ENCODE results near the gene WDR43. TPM values are rescaled to one million over a fixed set of nuclear protein-coding genes. Genes with fewer than 3 reads are reported as not detected.

Gene WDR43, protein sequence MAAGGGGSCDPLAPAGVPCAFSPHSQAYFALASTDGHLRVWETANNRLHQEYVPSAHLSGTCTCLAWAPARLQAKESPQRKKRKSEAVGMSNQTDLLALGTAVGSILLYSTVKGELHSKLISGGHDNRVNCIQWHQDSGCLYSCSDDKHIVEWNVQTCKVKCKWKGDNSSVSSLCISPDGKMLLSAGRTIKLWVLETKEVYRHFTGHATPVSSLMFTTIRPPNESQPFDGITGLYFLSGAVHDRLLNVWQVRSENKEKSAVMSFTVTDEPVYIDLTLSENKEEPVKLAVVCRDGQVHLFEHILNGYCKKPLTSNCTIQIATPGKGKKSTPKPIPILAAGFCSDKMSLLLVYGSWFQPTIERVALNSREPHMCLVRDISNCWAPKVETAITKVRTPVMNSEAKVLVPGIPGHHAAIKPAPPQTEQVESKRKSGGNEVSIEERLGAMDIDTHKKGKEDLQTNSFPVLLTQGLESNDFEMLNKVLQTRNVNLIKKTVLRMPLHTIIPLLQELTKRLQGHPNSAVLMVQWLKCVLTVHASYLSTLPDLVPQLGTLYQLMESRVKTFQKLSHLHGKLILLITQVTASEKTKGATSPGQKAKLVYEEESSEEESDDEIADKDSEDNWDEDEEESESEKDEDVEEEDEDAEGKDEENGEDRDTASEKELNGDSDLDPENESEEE
- total RNA-seq, result 10 to 100 TPM; 33.3 to 41.7 TPM

DNA sequence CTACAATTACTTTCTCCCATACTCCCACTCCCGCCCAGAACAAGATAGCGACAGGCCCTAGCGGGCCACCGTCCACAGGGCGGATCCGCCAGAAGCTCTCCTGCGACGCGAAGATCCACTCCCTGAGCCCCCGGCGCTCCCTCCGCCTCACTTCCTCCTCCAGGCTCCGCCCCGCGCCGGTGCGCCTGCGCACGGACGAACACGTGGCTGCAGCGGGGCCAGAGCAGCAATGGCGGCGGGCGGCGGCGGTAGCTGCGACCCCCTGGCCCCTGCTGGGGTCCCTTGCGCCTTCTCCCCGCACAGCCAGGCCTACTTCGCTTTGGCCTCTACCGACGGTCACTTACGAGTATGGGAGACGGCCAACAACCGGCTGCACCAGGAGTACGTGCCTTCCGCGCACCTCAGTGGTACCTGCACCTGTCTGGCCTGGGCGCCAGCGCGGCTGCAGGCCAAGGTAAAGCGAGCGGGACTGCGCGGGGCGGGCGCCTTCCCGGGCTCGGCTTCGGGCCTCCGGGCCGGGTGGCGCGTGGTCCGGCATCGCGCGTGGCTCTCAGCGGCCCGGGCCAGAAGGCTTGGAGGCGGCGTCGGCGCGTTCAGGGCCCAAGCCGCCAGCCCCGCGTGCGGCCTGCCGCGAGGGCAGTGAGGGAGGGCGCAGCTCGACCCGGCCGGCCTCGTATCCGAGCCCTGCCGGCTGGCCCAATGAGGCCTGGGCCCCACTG lies at the start of gene WDR43:
WDR43 (plus strand) TSS at position 198 of the 719 bp plus-strand sequence; CDS start at position 230, 32 bp downstream.
- peak within 1 kb of the TSS; percentile 74 for H3K27ac ChIP-seq
- intact Hi-C loops (cut with DNase I), result no loop called here
- TF ChIP-seq, protein P1, sequence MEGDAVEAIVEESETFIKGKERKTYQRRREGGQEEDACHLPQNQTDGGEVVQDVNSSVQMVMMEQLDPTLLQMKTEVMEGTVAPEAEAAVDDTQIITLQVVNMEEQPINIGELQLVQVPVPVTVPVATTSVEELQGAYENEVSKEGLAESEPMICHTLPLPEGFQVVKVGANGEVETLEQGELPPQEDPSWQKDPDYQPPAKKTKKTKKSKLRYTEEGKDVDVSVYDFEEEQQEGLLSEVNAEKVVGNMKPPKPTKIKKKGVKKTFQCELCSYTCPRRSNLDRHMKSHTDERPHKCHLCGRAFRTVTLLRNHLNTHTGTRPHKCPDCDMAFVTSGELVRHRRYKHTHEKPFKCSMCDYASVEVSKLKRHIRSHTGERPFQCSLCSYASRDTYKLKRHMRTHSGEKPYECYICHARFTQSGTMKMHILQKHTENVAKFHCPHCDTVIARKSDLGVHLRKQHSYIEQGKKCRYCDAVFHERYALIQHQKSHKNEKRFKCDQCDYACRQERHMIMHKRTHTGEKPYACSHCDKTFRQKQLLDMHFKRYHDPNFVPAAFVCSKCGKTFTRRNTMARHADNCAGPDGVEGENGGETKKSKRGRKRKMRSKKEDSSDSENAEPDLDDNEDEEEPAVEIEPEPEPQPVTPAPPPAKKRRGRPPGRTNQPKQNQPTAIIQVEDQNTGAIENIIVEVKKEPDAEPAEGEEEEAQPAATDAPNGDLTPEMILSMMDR (IDR thresholded peaks at IDR 0.05), result no peak
- no peaks in the 10 kb centered on the region for H3K9me3 ChIP-seq
- no peaks in the 10 kb centered on the region for H3K27me3 ChIP-seq
- no peaks in the 10 kb centered on the region for H3K4me1 ChIP-seq
- H3K36me3 ChIP-seq, result no peaks in the 10 kb centered on the region
- H3K4me3 ChIP-seq, result peak within 1 kb of the TSS; percentile 91
- peak within 1 kb of the TSS; percentile 81 to 94 for H3K9ac ChIP-seq (ENCODE audit: low read depth in 2 of 2, low read length in 2 of 2)
- peak; percentile 99 for DNase-seq

DNA sequence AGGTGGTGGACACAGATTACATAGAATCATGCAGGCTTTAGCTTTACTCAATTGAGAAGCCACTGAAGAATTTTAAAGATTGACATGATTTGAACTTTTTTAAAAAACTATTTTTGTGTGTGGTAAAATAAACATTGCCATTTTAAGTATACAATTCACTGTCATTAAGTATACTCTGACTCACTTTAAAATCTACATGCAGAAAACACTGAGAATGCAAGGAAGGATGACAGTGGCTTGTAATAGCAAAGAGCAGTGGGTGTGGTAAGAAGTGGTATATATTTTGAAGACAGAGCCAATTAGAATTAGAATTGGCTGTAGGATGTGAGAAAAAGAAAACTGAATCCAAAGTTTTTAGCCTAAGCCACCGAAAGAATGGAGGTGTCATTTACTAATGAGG lies 39.3 kb upstream of the WDR43 start:
- no peak for DNase-seq
- H3K4me1 ChIP-seq, result no peaks in the 10 kb centered on the region
- H3K36me3 ChIP-seq, result no peaks in the 10 kb centered on the region
- intact Hi-C loops (cut with DNase I), result no loop called here
- H3K9me3 ChIP-seq, result no peaks in the 10 kb centered on the region
- H3K27ac ChIP-seq, result no peak overlapping the region
- TF ChIP-seq, protein P1 (IDR thresholded peaks at IDR 0.05), result no peak
- H3K9ac ChIP-seq (ENCODE audit: low read depth in 2 of 2, low read length in 2 of 2), result no peak overlapping the region
- H3K27me3 ChIP-seq, result no peaks in the 10 kb centered on the region
- H3K4me3 ChIP-seq, result no peak overlapping the region

DNA sequence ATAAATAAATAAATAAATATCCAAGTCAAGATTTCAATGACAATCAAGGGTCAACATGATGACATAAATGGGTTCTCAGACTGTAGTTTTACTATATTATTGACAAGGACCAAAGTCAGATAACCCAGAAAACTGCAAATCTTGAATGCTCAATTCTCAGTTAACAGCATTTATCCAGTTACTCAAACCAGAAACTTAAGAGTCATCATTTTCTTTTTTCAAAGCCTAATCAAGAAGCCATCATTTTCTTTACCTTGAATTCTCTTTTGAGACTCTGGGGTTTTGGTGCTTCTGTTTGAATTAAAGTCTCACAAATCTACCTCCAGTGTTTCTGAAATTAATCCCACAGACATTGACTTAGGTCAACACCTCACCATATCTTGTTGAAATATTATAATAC lies 38.5 kb upstream of the WDR43 start:
- H3K36me3 ChIP-seq, result no peaks in the 10 kb centered on the region
- no peak overlapping the region for H3K27ac ChIP-seq
- H3K9me3 ChIP-seq, result no peaks in the 10 kb centered on the region
- intact Hi-C loops (cut with DNase I), result no loop called here
- DNase-seq, result no peak
- TF ChIP-seq, protein P1 (IDR thresholded peaks at IDR 0.05), result no peak
- H3K4me1 ChIP-seq, result no peaks in the 10 kb centered on the region
- no peak overlapping the region for H3K4me3 ChIP-seq
- no peaks in the 10 kb centered on the region for H3K27me3 ChIP-seq
- no peak overlapping the region for H3K9ac ChIP-seq (ENCODE audit: low read depth in 2 of 2, low read length in 2 of 2)

DNA sequence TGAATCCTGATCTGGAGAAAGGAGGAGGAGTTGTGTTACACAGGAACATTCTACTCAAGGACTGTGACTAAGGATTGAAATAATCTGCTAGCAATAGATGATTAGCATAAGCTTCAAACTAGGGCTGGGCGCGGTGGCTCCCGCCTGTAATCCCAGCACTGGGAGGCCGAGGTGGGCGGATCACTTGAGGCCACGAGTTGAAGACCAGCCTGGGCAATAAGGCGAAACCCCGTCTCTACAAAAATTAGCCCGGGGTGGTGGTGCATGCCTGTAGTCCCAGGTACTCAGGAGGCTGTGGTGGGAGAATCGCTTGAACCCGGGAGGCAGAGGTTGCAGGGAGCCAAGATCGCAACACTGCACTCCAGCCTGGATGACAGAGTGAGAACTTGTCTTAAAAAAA lies 25.9 kb upstream of the WDR43 start:
- TF ChIP-seq, protein P1 (IDR thresholded peaks at IDR 0.05), result no peak
- DNase-seq, result no peak
- Histone ChIP-seq H3K36me3 (no peaks in the 10 kb centered on the region), H3K27ac (no peak overlapping the region), H3K4me3 (no peak overlapping the region), H3K9me3 (no peaks in the 10 kb centered on the region), H3K9ac (ENCODE audit: low read depth in 2 of 2, low read length in 2 of 2) (no peak overlapping the region), H3K27me3 (no peaks in the 10 kb centered on the region), H3K4me1 (peaks cover 13% of the 10 kb centered on the region)
- intact Hi-C loops (cut with DNase I), result no loop called here

DNA sequence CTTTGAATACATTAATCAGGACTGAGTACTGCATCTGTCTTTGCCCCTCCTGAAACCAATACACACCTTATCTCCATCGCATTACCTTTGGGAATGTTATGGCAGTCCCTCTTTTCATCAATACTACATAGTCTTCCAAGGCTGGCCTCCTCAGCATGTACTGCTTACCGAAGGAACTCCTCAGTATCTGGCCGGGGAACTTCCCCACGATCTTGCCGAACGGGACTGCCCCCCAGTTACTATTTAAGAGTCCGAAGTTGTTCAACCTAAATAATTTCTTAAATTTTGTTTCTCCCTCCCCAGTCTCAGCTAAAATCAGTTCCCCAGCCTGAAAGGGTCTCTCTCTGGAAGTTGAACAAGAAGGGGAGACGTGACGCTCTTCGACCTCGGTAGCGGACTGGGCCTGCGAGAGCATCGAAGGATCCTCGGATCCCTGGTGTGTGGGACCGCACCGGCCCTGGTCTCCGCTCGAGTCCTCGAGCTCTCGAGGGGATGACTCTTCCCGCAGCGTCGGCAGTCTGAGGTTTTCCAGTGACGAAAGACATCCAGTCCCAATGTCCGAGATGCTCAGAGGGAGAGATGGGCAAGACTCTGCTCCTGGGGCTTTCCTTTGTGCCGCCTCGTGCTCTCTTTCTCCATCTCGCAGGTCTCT lies 24.8 kb upstream of the WDR43 start:
- peaks cover 13% of the 10 kb centered on the region for H3K4me1 ChIP-seq
- H3K4me3 ChIP-seq, result peak overlapping the region; percentile 85
- no peaks in the 10 kb centered on the region for H3K27me3 ChIP-seq
- TF ChIP-seq, protein P1 (IDR thresholded peaks at IDR 0.05), result no peak
- peak overlapping the region; percentile 75 to 76 for H3K9ac ChIP-seq (ENCODE audit: low read depth in 2 of 2, low read length in 2 of 2)
- no peaks in the 10 kb centered on the region for H3K9me3 ChIP-seq
- no peaks in the 10 kb centered on the region for H3K36me3 ChIP-seq
- intact Hi-C loops (cut with DNase I), result no loop called here
- peak overlapping the region; percentile 72 for H3K27ac ChIP-seq
- DNase-seq, result peak; percentile 24
